SK-N-MC (cell line): ENCODE measurements around the gene MTMR2.

Experiments
- EZH2 ChIP-seq: fragments of 200-600 bp; sonication (generic); IDR thresholded peaks from one replicate; pipeline ENCODE4 v1.6.1; 2017; ENCODE audit warnings: antibody characterized with exemption
- POLR2AphosphoS5 ChIP-seq: IDR thresholded peaks from 2 replicates; pipeline ENCODE4 v1.6.1; 2012; ENCODE audit warnings: mild to moderate bottlenecking, low read depth, low read length, borderline replicate concordance

GRCh38 chr11:95931916-95932315 is 8.0 kb upstream of the MTMR2 start:
- no peak for TF ChIP-seq EZH2
- no peak for TF ChIP-seq POLR2AphosphoS5
